ENCODE data around the gene DNAJC7. TPM values are rescaled to one million over a fixed set of nuclear protein-coding genes. Genes with fewer than 3 reads are reported as not detected.
"Not testable (repeated sequence)": the region's sequence is repeated elsewhere in the genome, so short reads cannot be mapped to it uniquely, and the experiment has no call there.

The DNAJC7 gene
- total and polyA plus RNA-seq, 12 donors = 44.4 to 148 (median 81.1) TPM

DNA sequence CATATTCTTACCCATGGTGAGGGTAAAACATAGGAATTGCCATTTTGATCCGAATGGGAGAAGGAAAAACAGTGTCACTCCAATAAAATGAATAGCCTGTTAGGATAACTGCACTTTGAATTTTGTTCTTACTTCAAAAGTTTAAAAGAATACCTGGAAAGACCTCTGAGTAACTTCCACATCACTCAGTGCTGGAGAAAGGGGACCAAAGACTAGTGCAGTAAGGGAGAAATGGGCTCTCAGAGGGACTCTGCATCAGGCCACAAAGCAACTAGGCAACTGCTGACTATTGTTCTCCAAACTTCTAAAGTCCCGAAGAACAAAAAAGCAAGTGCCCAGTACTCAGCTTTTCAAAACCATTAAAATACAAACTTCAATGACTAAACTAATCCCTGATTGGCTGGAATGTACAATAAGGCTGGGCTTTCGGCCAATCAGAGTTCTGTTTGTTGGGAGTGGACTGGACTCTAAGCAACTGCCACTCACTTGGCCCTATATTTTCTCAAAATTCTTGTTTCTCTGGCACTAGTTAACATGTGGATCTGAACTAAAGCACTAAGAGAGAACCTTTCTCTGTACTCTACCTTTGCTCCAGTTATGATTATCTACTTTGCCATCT lies 6.2 kb downstream of the DNAJC7 start:
- intact Hi-C loops (cut with DNase I) = no loop called here
- H3K36me3 ChIP-seq (replicated peaks in 1 of 2) = no peaks in the 10 kb centered on the region
- H3K9me3 ChIP-seq (replicated peaks in 1 of 3) = no peaks in the 10 kb centered on the region
- DNase-seq = peak in 1 of 7 donors; percentile 36
- no peak overlapping the region for H3K4me3 ChIP-seq
- H3K4me1 ChIP-seq (replicated peaks in 1 of 2) = peaks cover 4 to 73% of the 10 kb centered on the region in 2 donors
- no peaks in the 10 kb centered on the region for H3K27me3 ChIP-seq
- TF ChIP-seq POLR2A (IDR thresholded peaks at IDR 0.05) = no peak
- TF ChIP-seq, protein P1, sequence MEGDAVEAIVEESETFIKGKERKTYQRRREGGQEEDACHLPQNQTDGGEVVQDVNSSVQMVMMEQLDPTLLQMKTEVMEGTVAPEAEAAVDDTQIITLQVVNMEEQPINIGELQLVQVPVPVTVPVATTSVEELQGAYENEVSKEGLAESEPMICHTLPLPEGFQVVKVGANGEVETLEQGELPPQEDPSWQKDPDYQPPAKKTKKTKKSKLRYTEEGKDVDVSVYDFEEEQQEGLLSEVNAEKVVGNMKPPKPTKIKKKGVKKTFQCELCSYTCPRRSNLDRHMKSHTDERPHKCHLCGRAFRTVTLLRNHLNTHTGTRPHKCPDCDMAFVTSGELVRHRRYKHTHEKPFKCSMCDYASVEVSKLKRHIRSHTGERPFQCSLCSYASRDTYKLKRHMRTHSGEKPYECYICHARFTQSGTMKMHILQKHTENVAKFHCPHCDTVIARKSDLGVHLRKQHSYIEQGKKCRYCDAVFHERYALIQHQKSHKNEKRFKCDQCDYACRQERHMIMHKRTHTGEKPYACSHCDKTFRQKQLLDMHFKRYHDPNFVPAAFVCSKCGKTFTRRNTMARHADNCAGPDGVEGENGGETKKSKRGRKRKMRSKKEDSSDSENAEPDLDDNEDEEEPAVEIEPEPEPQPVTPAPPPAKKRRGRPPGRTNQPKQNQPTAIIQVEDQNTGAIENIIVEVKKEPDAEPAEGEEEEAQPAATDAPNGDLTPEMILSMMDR (IDR thresholded peaks at IDR 0.05) = no peak
- WGBS, 4 donors = 89 to 94% (median 90%) methylated on average over 3 of the region's 3 CpGs
- H3K27ac ChIP-seq = peak overlapping the region in 2 of 5 donors; percentile 14 to 47

DNA sequence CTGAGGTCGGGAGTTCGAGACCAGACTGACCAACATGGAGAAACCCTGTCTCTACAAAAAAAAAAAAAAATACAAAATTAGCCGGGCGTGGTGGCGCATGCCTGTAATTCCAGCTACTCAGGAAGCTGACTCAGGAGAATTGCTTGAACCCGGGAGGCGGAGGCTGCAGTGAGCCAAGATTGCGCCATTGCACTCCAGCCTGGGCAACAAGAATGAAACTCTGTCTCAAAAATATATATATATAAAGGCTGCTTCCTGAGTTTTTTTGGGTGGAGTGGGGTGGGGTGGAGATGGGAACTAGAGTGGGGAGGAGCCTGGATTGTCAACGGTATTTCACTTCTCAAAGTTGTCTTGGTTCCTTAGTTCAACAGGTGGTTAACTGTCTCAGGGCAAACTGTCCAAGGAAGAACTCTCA lies 7.0 kb downstream of the DNAJC7 start:
- WGBS, 4 donors = 61 to 71% (median 63%) methylated on average over 9 of the region's 9 CpGs
- H3K27me3 ChIP-seq; H3K4me3 ChIP-seq; H3K36me3 ChIP-seq (replicated peaks in 1 of 2); H3K9me3 ChIP-seq (replicated peaks in 1 of 3); intact Hi-C loops (cut with DNase I): not testable (repeated sequence)
- Histone ChIP-seq H3K4me1 (replicated peaks in 1 of 2) (peaks cover 0 to 73% of the 10 kb centered on the region in 2 donors), H3K27ac (peak overlapping the region in 1 of 5 donors; percentile 14)
- peak in 4 of 7 donors; percentile 13 to 64 (median 35) for DNase-seq

DNA sequence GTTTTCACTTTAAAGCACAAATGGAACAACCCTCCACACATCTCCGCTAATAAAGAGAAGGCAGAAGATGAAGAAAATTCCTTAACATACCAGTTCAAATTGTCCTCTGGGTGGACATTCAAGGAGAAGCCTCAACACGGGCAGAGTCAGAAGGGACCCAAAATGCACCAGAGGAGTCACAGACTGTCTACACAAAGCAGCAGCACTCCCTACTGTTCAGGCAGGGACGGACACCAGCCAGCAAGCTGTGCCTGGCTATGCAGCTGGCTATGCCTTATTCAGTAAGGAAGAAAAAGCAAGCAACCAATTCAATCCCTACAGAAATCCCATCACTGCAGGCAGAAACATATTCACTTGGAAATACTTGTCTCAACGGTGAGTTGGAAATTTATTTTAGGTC lies 8.1 kb downstream of the DNAJC7 start:
- no peak for TF ChIP-seq POLR2A (IDR thresholded peaks at IDR 0.05)
- TF ChIP-seq, protein P1 (IDR thresholded peaks at IDR 0.05) = peak in 3 of 6 experiments; percentile 9 to 18 (median 15)
- Histone ChIP-seq H3K36me3 (replicated peaks in 1 of 2) (no peaks in the 10 kb centered on the region), H3K9me3 (replicated peaks in 1 of 3) (no peaks in the 10 kb centered on the region), H3K27me3 (no peaks in the 10 kb centered on the region), H3K27ac (no peak overlapping the region), H3K4me1 (replicated peaks in 1 of 2) (peaks cover 0 to 73% of the 10 kb centered on the region in 2 donors), H3K4me3 (no peak overlapping the region)
- intact Hi-C loops (cut with DNase I) = no loop called here
- 69 to 76% (median 73%) methylated on average over 4 of the region's 4 CpGs for WGBS, 4 donors
- peak in 2 of 7 donors; percentile 19 to 22 for DNase-seq

DNA sequence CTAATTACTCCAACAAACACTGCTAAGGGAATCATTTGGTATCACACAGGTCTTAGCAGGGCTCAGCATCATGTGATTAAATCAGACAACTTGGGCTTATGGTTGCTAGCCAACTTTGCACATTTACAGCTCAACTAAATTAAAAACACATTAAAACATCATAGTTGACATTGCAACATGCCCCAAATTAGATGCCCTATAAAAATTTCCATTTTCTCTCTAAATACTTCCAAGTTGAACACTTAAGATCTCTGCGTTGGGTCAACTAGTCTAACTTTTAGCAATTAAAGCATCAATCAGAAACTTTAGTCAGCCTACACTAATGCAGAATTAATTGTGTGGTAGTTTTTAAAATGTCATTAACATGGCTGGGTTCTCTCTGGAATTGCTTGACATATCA lies 12.1 kb downstream of the DNAJC7 start:
- WGBS, 4 donors = 87 to 91% (median 89%) methylated on average over 1 of the region's 1 CpG
- intact Hi-C loops (cut with DNase I) = no loop called here
- no peak for DNase-seq
- H3K9me3 ChIP-seq (replicated peaks in 1 of 3) = no peaks in the 10 kb centered on the region
- peaks cover 0 to 53% of the 10 kb centered on the region in 2 donors for H3K4me1 ChIP-seq (replicated peaks in 1 of 2)
- H3K4me3 ChIP-seq = no peak overlapping the region
- TF ChIP-seq POLR2A (IDR thresholded peaks at IDR 0.05) = no peak
- TF ChIP-seq, protein P1 (IDR thresholded peaks at IDR 0.05) = no peak
- H3K36me3 ChIP-seq (replicated peaks in 1 of 2) = peaks cover 0 to 16% of the 10 kb centered on the region in 2 donors
- H3K27me3 ChIP-seq = no peaks in the 10 kb centered on the region
- no peak overlapping the region for H3K27ac ChIP-seq

DNA sequence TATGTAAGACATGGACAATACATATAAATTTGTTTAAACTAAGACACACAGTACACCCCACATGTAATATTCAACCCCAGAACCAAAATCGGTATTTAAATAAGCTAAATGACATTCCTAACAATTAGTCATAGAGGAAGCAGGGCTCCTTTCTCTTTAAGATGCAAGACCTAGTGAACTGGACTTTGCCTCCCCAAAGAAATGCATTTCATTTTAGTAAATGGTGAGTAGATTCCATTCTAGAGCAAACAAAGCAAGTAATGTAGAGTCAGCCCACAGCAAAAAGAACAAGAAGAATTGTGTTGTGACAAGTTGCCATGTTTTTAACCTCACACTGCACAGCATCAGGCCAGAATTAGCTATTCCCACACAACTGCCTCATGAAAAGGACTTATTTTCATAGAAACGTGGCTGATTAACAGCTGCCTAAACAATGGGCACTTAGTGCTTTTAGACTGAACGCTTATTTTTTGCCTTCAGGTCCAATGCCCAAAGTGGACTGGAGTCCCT lies 14.4 kb downstream of the DNAJC7 start:
- Histone ChIP-seq H3K36me3 (replicated peaks in 1 of 2) (peaks cover 0 to 39% of the 10 kb centered on the region in 2 donors), H3K4me1 (replicated peaks in 1 of 2) (peaks cover 0 to 51% of the 10 kb centered on the region in 2 donors), H3K9me3 (replicated peaks in 1 of 3) (no peaks in the 10 kb centered on the region), H3K27ac (no peak overlapping the region), H3K27me3 (no peaks in the 10 kb centered on the region), H3K4me3 (no peak overlapping the region)
- intact Hi-C loops (cut with DNase I) = no loop called here
- no peak for DNase-seq
- TF ChIP-seq, protein P1 (IDR thresholded peaks at IDR 0.05) = no peak
- no peak for TF ChIP-seq POLR2A (IDR thresholded peaks at IDR 0.05)
- 65 to 79% (median 73%) methylated on average over 3 of the region's 3 CpGs for WGBS, 4 donors

Data from adrenal gland (tissue), 12 donors.